Sciatic nerve (tissue), 2 donors: ENCODE data around the gene SPTSSB. TPM values are rescaled to one million over a fixed set of nuclear protein-coding genes. Genes with fewer than 3 reads are reported as not detected.

ENCODE experiments used
- ATAC-seq: fragments of 200-7000 bp; cut with Tn5 transposase; one replicate; pipeline ENCODE4 v1.9.1; 2020; ENCODE audit warnings: mild to moderate bottlenecking, moderate library complexity
- DNase-seq: peaks from one replicate; pipeline ENCODE4 v3.0.0-alpha.2; 2020; ENCODE audit warnings: low spot score
- intact Hi-C: fragments of 100-400 bp; cut with DNase I; formaldehyde crosslinking; loops from one replicate; pipeline ENCODE4 v1.14.2; 2022
- total RNA-seq: library from RNA; stranded (reverse); fragmentation: NEBNext Ultra II Directional; extraction: Animal tissue kit (Norgen Biotek cat#: 25700); gene quantifications from one replicate; pipeline ENCODE4 v1.2.1, GENCODE V29; 2021
- donor health status: DM: no; HTN: no; CAD: no.
- donor health status: DM: no; HTN: no; CAD: no.

The SPTSSB gene
- total RNA-seq, 1 donor from 2014 or later = 0.40 TPM

DNA sequence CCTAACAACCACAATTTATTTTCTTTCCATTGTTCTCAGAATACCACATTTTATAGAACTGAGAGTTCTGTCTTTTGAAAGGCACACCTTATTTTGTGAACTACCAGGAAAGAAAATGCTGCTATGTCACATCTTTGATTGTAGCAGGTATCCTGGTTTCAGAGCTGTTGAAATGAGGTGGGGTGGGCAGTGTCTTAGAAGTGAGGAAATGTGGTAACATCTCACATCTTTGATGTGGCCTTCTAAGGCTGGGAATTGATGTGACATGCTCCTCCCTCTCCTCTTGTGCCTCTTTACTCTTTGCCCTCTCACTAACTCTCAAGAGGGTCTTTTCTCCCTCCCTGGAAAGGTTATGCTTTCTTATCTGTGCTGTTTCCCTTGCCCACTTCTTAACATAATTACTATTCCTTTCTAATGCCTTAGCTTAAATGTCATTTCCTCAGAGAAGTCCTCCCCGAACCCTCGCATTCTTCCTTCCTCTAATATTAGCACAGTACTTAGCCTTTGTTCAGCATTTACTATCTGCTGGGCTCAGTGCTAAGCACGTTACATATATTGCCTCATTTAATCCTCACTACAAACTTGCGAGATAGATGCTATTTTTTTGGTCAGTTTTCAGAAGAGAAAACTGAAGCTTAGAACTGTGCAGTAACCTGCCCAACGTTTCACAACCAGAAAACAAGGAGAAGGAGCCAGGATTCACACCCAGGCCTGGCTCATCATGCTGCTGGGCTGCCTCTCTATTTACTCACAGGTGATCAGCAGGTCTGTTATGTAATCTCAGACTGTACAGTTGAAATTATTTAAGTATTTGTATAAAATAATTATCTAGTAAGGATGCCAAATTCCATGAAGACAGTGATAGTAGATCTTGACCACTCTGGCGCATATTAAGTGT lies 24.0 kb upstream of the SPTSSB start:
- DNase-seq (no peak), ATAC-seq (no peak)
- intact Hi-C loops = no loop called here

DNA sequence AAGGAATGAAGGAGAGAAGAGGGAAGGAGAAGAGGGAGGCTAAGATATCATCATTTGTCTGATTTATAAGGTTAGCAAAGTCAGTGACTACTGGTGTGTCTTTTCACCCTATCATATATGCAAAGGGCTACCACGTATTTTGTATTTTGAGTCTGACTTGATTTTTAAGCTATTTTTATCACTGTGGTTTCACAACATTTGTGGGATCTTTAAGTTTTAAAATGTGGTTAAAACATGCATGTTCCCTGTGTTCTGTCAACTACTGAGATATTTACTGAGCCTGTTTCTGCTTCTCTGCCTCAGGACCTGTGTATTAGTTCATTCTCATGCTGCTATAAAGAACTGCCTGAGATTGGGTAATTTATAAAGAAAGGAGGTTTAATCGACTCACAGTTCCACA lies 22.5 kb upstream of the SPTSSB start:
- ATAC-seq (no peak), DNase-seq (no peak)
- intact Hi-C loops = no loop called here

DNA sequence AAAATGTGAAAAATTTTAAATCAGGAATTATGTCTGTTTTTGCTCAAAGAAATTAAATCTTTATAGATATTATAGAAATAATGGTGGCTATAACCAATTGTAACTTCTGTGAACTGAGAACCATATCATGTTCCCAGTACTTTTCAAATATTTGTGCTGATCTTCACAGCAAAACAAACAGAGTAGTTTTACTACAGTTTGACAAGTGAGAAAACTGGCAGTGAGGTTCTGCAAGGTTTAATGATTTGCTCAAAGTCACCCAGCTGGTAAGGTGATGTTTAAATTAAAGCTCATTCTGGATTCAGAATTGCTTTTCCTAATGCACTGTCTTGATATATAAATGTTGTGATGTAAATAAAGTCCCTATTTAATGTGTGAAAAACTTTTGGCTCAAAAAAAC lies 22.0 kb upstream of the SPTSSB start:
- no peak for DNase-seq
- no peak for ATAC-seq
- intact Hi-C loops = no loop called here

DNA sequence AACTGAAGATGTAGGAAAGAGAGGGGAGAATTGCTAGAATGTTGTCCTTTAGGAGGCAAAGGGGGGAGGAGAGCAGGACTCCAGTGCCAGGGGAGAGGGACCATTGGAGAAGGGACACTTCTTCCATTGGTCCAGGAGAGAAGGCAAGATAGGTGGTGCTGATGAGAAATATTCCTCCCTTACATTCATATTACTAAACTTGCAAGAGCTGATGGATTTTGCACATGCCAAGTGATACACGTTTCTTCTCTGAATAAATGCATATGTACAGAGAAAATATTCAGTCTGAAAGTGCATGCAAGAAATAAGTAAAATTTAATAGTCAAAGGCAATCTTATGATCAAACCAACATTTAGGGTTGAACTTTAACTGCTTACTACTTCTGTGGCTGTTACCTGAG lies 21.5 kb upstream of the SPTSSB start:
- intact Hi-C loops = no loop called here
- DNase-seq = no peak
- no peak for ATAC-seq

DNA sequence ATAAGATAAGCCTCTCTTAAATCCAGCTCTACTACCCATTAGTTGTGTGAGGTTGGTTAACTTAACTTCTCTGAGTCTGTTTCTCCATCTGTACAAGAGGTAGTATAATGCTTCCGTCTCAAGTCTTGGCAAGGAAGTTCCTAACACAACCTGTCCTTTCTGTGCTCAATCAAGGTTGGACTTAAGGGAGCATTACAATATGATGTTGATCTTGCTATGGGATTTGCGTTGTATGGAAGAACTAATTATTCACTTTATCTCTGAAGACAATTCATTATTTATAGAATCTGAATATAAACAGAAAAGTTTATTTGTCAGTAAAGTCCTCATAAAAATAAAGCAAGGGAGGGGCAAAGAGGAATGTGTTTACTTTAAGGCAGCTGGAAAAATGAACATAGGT lies 18.9 kb upstream of the SPTSSB start:
- intact Hi-C loops = no loop called here
- no peak for ATAC-seq
- DNase-seq = no peak

DNA sequence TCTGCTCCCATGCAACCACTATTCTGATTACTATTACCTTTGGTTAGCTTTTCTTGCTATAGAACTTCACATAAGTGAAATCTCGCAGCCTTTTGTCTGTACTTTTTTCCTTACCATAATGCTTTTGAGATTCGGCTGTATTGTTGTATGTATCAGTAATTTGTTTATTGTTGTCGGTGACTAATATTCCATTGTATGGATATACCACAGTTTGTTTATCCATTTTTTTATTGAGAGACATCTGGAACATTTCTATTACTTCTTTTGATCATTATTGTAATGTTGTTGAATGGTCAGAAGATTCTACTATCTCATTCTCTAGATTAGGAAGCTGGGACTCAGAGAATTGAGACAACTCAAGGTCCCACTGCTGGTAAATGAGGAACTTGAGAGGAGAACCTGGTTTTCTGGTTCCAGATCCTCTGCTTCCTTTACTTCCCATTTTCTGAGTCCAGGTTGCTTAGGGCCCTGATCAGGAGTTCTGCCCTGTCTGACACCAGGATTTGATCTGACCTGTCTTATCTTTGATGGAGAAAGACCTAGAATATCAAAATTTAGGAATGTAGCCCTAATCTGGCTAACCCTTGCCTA lies 18.2 kb upstream of the SPTSSB start:
- DNase-seq (no peak), ATAC-seq (no peak)

DNA sequence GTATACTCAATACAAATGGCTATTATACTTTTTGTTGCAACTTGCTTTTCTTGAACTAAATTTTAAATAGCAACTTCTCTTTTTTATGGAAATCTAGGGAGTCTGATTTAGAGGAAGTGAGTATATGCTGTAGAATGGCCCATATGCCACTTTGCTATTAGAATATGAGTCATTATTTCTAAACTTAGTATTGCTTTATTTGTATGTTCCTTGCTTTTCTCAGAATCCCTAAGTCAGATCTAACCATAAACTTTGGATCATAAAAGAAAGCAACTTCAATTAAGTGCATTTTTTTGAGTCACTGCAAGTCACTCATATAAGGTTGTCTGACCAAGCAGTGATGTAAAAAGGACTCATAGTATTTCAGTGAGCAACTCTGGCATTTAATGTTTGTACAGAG lies 17.5 kb upstream of the SPTSSB start:
- peak; percentile 48 for ATAC-seq
- DNase-seq = no peak
- intact Hi-C loops = no loop called here

More for the DNA sequence above, 18.2 kb upstream of the SPTSSB start:
- intact Hi-C loops = no loop called here

DNA sequence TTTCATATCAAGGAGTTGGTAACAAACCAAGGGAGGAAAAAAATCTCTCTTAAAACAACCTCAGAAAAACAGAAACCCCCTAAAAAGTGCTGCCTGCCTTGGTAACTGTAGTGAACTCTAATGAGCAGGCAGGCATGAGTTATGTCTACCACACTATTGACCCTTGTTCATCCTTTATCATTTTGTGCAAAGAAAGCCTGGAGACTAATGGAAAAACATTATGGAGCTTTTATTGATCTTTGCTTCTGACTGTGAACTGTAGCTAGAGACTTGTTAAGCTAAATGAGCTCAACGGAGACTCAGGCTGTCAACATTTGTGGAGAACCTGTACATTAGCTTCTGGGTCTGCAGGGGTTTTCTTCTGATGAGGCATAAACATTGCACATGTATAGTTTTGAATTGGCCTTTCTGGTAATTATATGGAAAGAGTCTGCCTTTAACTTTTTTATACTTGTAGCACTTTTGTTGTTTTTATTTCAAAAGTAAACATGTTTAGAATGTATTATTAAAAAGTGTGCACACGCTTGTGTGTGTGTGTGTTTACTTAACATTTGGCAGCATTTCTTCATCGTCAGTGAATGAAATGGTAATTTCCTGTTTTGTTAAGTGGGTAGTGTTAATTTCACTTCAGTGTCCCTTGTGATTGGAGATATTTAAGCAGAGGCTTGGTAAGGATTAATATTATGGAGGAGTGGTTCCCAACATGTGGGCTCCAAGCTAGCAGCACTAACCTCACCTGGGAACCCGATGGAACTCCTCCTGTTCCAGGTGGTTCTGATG lies 15.9 kb upstream of the SPTSSB start:
- ATAC-seq = no peak
- no peak for DNase-seq
- intact Hi-C loops = no loop called here

DNA sequence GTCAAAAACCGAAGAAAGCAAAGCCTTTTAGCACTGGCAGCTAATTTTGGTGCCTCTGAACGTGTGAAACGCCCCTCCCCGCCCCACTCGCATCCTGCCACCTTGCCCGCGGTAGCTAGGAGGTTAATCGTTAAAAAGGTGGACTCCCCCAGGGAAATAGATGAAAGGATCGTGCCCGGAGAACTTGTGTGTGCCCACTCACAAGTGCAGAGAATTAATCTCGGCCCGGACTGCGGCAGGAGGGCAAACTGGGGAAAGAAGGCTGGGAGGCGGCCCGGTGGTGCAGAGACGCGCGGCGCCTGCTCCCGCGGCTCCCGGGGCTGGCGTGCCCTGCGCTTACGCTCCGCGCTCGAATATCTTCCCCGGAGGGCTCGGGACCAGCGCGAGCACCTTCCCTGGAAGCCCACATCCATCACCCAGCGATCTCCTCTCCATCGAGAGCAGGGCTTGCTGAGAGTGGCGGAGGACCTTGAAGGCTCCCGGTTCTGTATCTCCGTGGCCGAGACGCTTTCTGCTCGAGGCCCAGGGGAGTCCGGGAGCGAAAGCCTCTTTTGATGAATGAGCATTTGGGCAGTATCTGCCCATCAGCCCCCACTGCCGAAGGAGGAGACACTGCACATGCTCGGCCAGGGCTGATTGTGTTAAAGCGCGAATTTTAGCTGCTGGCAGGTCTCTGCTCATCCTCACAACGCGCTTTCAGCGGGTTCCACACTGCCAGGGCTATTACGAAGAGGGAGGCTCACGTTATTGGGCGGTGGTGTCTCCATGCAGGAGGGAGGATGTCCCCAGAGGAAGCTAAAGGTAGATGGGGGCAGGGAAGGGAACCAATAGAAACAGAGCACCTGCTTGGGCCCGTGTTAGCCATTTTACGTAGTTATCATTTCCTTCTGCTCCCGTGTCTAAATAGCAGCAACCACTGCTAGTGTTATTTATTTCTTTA lies 1.3 kb upstream of the SPTSSB start:
- DNase-seq = peak; percentile 53
- ATAC-seq = peak; percentile 82
- intact Hi-C loops = loop anchor here (2.0 kb wide), 1 partner anchor 32 kb away; no protein-coding TSS in a partner anchor

DNA sequence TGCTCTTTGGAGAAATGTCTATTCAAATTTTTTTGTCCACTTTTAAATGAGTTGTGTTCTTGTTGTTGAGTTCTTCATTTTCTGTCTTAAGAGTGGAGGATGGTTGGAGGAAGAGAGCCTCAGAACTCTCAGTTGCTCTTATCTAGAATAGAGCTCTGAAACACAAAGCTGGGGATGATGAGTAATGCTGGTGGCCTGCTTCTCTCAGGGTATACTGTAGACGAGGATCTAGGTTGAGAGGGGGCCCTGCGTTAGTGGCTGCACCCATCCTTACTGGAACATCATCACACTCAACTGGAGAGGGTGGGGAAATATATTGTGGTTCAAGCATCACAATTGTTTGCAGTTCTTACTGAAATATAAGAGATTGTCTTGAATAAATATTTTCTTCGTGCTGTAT lies 1.8 kb downstream of the SPTSSB start:
- ATAC-seq (no peak), DNase-seq (no peak)
- intact Hi-C loops = no loop called here

DNA sequence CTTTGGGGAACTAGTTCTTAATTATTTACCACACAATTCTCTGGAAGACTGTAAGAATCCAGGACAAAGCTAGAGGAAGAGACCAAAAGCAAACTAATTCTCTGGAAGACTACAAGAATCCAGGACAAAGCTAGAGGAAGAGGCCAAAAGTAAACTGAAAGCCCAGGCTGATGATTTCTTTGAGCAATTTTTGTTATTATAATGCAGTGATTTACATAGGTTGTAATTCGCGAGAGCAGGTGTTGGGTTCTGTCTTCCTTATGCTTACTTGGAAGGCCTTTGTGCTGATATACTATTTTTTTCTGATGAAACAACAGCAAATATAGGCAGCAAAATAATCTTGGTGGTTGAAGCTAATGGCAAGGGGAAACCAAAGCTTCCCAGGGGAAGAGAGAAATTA lies 5.2 kb downstream of the SPTSSB start:
- DNase-seq (no peak), ATAC-seq (no peak)
- intact Hi-C loops = no loop called here

DNA sequence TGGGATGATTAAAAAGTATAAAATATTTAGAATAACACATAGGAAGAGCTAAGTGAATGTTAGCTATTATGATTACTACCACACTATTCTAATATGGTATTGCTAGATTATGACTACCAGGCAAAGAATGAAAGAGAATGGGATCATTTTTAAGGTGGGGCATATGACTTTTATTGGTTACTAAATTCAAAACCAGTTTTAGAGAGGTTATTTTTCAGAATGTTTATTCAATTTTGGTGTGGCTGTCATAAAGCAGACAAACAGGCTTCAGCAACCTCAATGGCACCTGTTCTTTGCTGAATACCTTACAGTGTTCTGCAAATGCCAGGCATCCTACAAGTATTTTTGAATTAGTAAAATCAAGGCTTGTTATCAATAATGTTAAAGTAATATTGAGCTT lies 12.8 kb downstream of the SPTSSB start:
- intact Hi-C loops = loop anchor here (5.0 kb wide), 1 partner anchor 1406 kb away; no protein-coding TSS in a partner anchor
- ATAC-seq = no peak
- DNase-seq = no peak

DNA sequence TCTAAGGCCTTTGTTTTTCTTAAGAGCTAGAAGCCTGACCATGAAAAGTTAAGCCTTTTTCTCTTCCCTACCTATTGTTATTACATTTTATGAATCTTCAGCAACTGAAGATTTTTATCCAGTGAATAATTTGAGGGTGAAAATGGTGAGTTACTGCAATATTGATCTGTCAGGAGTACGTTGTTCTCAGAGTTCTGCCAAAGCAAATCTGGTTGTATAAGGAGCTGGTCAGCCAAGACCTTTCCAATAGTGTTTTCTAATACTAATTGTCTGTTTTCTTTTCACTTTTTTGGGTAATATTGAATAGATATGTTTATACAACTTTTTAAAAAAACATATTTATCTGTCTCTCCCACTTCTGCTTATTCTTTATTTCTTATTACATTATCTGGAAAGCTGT lies 15.0 kb downstream of the SPTSSB start:
- intact Hi-C loops = loop anchor here (5.0 kb wide), 1 partner anchor 1404 kb away; no protein-coding TSS in a partner anchor
- DNase-seq (no peak), ATAC-seq (no peak)

DNA sequence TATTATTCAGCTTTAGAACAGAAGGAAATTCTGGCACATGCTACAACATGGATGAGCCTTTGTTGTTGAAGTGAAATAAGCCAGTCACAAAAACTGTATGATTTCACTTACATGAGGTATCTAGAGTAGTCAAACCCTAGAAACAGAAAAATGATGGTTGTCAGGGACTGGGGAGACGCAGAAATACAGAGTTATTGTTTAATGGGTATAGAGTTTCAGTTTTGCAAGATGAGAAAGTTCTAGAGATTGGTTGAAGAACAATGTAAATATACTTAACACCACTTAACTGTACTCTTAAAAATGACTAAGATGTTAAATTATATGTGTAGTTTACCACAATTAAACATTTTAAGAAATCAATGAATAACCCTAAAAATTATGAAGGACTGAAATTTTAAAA lies 15.8 kb downstream of the SPTSSB start:
- intact Hi-C loops = loop anchor here (5.0 kb wide), 1 partner anchor 1403 kb away; no protein-coding TSS in a partner anchor
- DNase-seq (no peak), ATAC-seq (no peak)

DNA sequence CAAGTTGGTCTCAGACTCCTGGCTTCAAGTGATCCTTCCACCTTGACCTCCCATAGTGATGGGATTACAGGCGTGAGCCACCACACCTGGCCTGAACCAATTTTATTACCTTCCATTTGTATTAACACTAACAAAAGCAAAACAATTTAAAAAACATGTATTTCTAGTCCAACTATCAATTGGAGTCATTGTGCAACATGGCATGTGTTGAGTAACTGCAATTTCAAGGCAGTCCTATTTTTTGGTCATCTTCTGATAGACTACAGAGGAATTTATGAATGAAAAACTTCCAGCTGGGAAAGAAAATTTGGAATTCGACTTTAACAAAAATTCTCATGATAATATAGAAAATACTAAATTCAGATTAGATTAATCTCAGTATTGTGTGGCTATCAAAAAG lies 16.8 kb downstream of the SPTSSB start:
- intact Hi-C loops = no loop called here
- ATAC-seq = no peak
- no peak for DNase-seq

DNA sequence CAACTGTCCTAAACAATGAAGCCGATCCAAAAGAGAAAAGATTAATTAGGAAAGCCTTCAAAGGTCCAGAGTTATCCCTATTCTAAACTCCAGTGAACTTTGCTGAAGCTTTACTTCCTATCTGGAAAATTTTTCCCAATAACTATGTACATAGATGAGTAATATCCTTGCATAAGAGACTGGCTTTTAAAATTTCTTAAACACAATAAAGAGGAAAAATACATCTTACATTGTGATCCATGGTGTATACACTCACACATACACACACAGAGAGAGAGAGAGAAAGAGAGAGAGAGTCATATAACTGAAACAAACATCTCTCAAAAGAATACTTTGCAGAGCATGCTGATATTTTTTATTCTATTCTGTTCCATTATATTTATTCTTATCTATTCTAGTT lies 20.0 kb downstream of the SPTSSB start:
- ATAC-seq (no peak), DNase-seq (no peak)
- intact Hi-C loops = no loop called here

DNA sequence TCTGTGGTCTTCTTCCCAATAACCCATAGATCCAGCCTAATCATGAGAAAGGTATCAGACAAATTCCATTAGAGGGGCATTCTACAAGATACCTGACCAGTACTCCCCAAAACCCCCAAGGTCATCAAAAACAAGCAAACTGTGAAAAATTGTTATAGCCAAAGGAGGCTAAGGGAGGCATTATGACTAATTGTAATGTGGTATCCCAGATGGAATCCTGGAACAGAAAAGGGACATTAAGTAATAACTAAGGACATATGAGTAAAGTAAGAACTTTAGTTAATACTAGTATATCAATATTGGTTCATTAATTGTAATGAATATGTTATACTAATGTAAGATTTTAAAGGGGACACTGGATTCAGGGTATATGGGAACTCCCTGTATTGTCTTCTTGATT lies 20.4 kb downstream of the SPTSSB start:
- no peak for ATAC-seq
- intact Hi-C loops = no loop called here
- DNase-seq = no peak

DNA sequence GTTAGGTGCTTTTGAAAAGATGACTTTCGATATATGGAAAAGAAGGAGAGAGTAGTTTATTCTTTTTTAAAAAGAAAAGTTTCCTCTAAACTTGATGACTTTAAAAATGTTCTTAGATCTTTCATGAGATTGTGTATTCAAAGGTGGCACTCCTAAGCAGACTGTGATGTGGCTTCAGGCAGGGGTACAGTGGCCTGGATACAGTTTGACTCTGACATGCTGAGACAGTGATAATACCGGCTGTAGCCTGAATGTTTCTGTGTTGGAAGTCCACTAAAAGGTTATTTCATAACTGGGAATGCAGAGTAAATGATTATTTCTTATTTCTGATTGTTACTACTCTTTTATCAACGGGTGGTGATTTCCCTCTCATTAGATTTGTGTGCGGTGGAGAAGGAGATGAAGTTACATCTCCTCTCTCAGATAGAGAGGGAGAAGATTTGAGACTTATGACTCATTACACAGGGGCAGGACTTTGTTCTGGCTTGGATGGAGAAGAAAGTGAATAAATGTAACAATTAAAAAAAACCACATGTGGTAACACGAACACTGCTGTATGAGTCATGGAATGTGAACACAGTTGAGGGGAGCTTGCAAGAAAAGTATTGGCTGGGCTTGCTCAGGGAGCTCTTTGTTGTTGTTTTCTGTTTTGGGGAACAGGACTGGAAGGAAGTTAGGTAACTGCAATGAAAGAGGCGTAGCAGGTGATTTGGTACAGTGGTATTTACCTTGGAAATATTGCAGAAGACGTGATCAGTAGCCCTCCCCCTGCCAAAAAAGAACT lies 21.6 kb downstream of the SPTSSB start:
- DNase-seq = no peak
- intact Hi-C loops = no loop called here
- ATAC-seq = peak; percentile 86
